ENCODE data around the gene OPCML.
A peak's percentile ranks its signal among the peaks of the same experiment; 100 is the strongest.

OPCML gene

DNA sequence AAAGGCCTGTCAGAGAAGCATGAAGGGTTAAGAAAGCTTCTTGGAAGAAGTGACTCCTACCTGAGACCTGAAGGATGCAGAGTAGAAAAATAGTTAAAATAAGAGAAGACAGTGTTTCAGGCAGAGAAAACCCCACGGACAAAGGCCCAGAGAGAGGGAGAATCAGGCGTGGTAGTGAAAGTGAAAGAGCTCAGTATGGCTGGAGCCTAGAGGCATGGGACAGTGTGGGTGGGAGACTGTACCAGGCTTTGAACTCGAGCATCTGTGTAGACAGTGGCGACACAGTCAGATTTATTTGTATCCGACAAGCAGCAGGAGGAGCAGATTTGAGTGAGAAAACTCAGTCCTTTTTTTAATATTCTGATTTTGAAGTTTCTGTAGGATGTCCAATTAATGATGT is 360.0 kb downstream of the OPCML start:
- no peak for DNase-seq (ENCODE audit: low read depth)

DNA sequence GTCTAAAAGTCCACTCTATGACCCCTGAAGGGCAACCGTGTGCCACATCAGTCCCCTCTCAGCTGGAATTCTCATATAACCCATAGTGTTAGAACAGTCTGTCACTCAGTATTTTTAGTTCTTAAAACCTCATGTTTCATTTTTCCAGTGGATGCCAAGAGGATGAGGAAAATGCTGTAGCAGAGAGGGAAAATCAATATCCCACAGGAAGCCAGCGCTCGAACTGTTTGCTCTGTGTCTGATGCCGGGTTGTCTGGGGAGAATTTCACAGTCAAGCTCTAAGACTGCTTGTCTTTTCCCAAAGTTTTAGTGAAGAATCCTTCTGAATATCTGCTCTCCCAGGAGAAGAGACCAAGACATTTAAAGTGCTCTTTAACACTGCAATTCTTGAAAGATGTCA is 360.9 kb downstream of the OPCML start:
- DNase-seq (ENCODE audit: low read depth): no peak

DNA sequence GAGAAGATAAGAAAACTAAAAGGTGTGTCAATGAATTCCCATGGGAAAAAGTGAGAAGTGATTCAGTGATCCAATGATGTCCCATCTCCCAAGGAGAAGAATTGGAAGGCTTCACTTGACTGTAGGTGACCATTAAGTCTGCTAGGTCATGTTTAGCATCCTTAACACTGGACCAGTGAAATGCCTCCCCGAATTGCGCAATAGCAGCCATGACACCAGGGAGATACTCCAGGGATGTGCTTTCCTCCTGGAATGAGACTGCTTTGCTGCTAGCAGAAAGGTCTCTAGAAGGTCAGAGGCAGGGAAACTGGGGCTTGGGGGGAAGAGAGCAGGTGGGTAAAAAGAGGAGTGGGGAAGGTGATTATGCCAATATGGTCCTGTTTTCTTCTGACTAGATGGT is 364.3 kb downstream of the OPCML start:
- DNase-seq (ENCODE audit: low read depth): no peak

DNA sequence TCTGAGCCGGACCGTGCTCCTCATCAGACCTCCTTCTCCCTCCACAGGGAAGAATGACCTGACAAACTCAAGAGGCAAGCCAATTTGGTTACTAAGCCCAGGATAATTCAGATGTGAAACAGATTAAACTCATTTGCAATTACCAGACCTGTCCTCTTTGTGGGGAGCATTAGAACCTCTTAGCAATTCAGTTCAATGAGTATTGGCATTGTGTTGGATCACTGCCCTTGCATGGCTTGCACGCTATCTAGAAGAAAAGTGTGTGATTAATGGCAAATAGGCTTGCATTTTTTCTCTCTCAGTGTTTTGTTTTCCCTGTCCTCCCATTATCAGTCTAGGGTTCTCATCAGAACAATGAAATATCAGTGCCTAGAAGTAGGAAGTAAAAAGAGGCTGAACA is 365.6 kb downstream of the OPCML start:
- no peak for DNase-seq (ENCODE audit: low read depth)

DNA sequence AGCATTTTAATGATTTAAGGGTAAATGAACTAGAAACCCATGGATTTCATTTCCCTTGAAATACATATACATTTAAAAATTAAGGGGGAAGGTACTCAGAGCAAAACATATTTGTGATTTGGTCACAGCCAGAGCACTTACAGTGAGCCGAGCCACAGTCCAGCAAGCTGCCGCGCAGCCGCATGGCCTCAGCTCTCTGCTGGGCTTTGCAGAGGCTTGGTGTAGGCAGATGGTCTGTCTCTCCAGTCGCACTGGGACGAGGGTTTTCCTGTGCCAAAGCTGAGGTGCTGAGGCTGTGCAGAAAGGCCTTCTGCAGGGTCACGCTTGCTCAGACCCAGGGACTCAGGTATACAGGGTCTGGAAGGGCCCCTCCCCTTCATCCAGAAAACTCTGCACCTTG is 367.3 kb downstream of the OPCML start:
- no peak for DNase-seq (ENCODE audit: low read depth)

DNA sequence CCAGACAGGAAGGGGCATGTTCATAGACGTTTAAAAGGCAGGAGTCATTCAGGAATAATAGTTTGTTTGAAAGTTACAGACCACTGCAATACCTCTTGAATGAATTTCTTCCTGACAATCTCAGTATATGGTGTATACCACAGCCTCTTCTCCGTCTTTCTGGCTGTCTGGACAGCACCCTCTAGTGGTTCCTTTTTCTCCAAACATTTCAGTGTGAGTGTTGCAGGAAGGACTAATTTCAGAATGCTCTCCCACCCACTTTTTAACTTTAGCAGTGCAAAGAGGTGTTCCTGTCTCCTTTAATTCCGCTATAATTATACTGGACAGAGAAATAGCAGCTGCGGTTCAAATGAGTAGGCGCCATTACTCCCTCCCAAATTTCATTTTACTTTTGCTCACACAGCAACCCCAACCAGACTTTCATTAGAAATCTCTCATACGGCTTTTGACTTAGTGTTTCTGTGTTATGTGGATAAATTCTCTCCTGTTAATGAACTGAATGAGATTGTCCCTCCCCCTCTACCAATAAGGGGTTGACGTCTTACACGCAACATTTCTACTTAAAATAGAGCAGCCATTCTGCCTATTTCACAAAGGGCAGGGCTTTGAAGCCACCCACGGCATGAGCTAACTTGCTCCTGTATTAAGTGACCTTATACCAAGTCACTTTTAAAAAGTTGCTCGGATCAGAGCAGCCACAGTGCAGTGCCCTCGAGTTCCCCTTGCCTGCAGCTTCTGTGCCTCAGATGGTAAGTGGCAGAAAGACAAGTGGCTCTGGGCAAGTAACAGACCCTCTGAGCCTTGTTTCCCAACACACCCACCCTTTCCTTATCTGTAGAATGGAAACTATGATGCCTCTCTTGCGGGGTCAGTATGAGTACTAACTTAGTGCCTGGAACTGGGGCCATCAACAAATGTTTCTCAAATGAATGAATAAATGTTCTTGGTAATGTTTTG is 368.6 kb downstream of the OPCML start:
- no peak for DNase-seq (ENCODE audit: low read depth)

DNA sequence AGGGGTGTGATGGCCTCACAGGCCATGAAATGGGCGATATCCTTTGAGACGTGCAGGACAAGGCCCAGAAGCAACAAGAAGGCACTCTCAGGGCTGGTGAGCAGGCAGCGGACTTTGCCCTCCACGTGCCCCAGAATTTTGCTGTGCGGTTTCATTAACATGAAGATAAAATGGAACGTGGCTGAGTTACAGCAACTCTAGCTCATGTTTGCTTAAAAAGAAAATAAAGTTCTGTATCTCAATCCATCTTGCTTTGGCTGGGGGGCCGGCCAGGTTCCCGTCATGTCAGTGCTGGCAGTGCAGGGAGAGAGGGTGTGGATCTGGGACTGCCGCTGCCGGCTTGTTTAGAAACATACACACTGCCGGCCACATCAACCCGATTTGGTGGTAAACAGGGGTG is 370.1 kb downstream of the OPCML start:
- DNase-seq (ENCODE audit: low read depth): no peak

DNA sequence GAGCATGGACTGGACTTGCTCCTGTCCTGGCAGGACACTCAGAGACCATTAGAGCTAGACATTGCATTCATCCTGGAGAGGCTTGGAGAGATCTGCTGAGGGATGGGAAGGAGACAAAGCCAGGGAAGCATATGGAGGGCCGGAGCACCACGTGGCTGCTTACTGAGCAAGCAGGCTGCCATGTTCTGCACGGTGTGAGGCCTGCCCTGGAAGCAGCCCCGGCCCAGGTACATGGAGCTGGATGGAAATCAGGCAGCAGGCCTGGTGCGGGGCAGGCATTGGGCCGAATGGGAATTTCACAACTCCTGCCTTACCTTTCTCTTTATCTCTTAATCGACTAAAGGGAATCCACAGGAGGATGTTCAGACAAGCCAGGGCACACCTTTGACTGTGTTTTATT is 371.5 kb downstream of the OPCML start:
- DNase-seq (ENCODE audit: low read depth): no peak

DNA sequence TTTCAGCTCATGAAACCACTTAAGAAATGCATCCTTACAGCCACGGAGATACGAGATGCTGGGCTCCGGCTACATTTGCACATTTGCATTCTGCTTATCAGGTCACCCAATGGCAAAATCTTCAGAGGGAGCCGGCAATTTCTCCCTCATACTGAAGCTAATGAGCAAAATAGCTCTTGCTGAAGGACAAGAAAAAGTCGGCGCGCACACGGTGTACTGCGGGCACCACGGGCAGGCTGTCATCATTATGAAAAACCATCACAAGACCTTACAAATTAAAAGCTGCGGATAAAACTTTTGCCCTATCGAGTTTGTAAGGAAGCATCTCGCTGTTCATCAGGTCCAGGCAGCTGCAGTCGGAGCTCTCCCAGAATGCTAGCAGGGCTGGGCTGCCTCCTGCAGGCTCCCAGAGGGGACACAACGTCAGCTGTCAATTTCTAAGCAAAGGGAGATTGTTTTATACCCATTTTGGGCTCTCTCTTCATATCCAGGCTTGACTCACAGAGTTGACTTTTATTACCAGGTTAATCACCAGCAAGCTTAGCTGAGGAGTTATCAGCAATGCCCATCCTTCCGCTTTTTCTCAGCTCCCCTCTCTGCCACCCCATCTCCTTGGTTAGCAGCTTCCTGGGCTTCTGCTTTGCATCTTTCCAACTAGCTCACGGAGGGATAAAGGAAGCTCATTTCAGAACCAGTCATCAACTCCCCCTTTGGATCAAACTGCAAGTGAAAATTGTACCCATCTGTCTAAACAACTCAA is 375.1 kb downstream of the OPCML start:
- no peak for DNase-seq (ENCODE audit: low read depth)

DNA sequence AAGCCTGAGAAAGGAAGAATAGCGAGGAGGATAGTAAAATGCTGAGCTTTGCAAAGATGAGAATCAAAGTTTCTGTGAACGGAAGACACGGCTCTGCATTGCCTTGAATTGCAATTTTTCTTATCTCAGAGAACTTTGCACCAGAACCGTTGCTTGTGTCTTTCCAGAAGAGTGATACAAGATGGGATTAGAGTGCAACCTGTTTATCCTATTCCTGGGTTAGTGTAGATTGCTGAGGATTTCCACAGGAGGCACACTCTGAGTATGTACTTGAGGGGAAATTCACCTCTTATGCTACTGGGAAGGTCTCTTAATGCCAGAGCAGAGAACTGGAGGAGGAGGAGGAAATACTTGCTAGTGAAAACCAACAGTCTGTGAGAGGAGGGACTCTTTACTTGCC is 377.5 kb downstream of the OPCML start:
- no peak for DNase-seq (ENCODE audit: low read depth)

DNA sequence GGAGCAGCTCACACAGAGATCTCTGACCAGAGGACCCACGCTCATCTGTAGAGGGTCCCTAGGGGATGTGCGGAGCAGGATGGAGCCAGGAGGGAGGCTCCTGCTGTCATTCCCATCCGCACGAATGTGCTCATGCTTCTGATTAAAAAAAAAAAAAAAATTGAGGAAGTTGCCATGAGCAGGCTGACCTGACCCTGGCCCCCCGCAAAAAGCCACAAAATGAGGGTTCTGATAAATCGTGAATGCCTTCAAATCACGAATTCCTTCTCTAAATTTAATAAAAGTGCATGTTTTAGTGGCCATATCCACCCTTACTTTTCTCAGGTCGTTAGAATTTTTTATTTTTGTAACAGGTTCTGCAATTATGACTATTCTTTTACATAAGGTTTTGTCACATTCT is 378.2 kb downstream of the OPCML start:
- no peak for DNase-seq (ENCODE audit: low read depth)

DNA sequence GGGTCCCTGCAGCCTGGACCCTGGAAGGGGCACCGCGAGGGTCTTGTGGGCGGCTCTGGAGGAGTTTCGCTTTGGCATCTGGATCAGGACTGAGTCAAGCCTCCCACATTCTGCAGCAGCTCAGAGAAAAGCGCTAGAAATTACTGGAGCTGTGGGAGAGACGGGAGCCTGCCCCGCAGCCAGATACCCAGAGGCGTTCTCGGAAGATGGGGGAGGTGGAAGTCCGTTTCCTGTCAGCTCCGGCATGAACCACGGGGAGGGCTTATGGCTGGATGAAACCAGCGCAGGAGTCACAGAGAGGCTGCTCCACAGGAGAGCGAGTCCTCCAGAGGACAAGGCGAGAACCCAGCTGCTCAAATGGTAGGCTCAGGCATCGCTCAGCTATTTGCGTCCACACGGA is 379.3 kb downstream of the OPCML start:
- DNase-seq (ENCODE audit: low read depth): no peak

DNA sequence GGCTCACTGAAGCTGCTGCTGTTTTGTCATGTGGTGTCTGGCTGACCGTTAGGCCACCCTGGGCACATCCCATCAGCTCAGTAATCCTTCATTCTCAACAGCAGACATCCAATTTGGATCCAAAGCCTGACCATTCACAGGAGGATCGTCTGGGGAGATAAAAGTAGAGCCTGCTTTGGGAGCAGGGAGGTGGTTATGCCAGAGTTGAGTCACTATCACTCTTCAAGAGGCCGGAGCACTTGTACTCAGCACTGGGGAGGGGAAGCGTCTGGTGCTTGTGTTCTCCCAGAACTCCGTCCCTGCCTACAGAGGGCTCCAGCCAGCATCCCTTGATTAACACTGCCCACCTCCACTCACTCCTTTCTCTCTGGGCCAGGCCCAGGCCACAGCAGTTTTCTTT is 382.6 kb downstream of the OPCML start:
- DNase-seq (ENCODE audit: low read depth): no peak

DNA sequence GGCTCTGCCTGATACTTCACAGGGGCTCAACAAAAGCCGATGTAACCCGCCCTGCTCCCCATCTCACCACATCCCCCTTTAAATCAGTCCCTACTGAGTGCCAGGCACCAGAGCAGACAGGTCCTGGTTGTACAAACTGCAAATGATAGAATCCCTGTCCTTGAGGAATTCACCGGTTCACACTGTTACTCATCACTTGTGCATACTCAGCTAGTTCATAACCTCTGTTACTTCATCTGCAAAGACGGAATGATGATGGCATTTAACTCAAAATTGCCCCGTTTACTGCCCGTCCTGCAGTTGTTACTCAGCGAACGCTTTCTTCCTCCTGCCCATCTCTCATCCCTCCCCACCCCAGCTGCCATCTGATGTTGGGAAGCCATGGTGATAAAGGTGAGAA is 384.7 kb downstream of the OPCML start:
- DNase-seq (ENCODE audit: low read depth): no peak

DNA sequence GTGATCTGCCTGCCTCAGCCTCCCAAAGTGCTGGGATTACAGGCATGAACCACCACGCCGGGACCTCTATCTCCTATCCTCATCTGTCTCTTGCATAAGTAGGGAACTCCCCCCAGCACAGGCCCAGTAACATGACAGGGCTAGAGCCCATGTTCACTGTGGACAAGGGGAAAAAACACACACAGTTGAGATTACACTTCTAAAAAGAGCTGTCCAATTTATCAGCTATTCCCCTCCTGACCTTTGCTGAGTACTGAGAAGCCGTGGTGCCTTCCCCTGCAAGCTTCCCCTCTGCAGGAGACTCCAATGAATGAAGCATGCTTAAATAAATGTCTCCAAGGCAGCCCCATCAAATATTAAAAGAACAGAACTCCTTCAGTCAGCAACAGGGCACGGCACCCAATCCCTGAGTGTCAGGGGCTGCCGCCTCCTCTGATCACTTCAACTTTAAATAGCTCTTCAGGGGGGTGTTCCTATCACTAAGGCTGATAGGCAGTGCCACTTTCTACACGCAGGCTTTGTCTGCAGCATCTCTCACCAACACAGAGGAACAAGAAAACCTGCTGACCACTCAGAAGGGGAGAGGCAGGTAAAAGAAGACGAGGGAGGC is 385.5 kb downstream of the OPCML start:
- DNase-seq (ENCODE audit: low read depth): no peak

DNA sequence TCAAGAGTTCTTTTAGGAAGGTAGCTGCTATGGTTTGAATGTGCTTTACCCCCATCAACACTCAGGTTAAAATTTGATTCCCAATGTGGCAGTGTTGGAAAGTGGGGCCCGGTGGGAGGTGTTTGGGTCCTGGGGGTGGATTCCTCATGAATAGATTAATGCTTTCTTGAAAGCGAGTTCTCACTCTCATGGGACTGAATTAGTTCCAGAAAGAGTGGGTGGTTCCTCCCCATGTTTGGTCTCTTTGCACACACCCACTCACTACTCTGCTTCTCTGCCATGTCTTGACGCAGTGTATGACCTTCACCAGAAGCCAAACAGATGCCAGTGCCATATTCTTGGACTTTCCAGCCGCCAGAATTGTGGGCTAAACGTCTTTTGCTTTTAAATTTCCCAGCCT is 394.4 kb downstream of the OPCML start:
- no peak for DNase-seq (ENCODE audit: low read depth)

DNA sequence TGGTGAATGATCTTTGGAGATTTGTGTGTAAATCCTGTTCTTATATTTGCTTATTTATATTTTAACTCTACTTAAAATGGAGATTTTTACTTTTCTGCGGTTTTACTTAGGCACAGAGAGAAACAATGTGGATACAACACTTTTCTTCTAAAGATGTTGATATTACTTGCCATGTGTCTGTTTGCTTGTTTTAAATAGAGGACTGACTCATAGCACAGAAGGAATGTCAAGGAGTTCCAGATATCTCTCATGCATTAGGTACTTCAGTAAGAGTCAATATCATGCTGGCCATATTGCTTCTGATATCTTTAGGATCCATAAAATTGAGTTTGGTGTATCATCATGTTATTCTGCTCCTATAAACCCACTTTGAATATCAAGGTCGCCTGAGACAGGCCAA is 395.0 kb downstream of the OPCML start:
- DNase-seq (ENCODE audit: low read depth): no peak

DNA sequence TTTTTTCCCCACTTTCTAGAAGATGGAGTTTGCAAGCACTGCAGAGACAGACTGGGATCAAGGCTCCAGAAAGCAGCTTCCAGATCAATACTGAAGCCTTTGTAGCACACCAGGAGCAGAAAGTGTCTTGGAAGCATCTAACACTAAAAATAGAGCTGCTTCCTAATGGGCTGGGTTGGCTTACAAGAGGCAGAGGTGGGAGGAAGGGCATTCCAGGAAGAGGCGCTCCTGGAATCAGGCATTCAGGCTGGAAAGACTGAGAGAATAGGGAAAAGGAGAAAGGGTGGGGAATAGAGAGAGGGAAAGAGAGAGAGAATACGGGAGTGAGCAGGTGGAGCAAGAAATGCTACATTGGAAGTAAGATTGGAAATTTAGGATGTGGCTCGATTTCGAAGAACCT is 395.9 kb downstream of the OPCML start:
- DNase-seq (ENCODE audit: low read depth): no peak

DNA sequence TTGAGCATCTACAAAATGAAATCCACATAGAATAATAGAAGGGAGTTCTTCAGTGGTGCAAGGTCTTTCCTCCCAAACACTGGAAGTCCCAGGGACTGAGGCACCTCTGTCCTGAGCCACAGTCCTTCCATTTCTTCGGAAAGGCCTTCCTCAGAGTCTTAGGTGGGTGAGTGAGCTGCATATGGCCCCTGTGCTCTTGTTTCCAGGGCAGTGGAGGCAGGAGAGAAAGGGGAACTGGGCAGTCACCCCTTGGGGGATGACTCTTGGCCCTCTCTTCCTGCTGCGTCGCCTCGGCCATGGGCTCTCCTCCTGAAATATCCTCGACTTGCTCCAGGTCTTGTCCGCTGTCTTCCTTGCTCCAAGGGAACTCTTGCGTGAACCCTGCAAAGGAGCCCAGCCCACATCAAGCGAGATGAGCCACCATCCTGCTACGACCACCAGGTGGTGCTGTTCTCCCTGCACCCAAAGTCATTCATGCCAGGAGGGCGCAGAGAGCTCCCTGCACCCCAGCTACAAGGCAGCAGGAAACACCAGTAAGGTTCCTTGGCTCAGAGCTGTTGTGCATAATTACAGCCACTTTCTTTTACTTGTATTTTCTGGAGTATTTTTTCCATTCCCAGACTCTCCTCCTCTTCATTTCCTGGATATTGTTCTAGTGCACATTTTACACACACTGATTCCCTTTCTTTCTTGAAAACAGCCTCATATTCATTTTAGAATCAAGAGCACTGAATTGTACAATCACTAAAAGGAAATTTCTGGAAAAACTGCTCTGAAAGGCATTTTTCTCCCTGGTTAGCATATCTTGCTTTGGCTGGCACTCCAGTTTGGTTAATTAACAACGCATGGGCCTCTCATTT is 397.8 kb downstream of the OPCML start:
- peak; percentile 13 for DNase-seq (ENCODE audit: low read depth)

DNA sequence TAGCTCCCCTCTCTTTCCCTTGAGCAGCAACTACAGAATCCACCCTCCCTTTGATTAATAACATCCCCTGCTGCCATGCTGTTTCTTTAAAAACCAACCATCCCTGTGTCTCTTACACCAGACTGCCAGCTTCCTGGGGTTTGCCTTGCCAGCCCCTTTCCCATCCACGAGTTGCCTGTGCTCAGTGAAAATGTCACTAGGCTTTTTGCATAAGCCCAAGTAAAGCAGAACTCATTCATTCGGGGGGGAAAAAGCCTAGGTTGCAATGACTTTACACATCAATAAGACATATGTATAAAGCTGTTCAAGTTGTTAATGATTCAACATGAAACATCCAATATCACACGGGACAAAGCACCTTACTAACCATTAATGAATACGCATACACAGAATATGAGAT is 398.7 kb downstream of the OPCML start:
- DNase-seq (ENCODE audit: low read depth): no peak

DNA sequence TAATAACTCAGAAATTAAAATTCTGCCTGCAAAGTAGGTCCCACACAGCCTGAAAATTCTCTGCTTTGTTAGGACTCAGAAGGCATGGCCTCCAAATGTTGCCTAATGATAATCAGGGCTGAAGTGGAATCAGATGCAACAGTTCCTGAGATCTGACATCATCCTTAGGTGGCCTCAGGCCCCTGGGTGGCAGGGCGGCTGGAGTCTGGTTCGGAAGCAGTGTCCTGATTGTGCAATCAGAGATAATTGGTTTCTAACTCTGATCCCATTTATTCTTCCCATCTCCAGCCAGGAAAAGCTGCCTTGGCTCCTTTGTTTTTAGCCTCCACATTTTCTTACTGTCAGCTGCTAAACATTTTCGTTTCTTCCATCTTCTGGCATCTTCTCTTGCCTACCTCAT is 399.3 kb downstream of the OPCML start:
- DNase-seq (ENCODE audit: low read depth): no peak

DNA sequence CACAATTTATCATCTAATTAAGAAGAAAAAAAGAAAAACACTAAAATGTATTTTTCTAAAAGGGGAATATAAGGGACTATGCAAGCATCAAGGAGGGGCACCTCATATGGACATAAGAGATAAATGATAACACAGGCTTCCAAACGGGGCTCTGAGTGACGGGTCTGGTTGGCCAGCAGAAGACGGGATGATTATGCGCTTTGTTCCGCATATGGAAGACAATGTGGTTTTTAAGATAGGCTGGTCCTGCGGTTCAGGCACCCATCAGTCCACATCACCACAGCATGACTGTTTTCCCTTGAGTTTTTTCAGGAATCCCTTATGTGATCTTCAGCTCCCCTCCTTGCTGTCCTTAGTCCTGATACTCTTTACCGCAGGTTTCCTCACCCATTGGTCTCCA is 404.6 kb downstream of the OPCML start:
- DNase-seq (ENCODE audit: low read depth): no peak

Measured in stimulated activated CD8-positive, alpha-beta memory T cell treated with anti-CD3 and anti-CD28 coated beads, Interleukin-15, amount 100 ng/mL, for 1 hour (primary cell).